ENCODE data around the gene FOLR3. TPM values are rescaled to one million over a fixed set of nuclear protein-coding genes. Genes with fewer than 3 reads are reported as not detected.
A peak's percentile ranks its signal among the peaks of the same experiment; 100 is the strongest.

The FOLR3 gene
- total RNA-seq, 1 experiment from 2014 or later: not detected

GRCh38 chr11:72112143-72112977 lies 23.2 kb upstream of the FOLR3 start, which contains the start of gene ANAPC15 (continued):
- TF ChIP-seq ZNF274 (IDR thresholded peaks at IDR 0.05; ENCODE audit: low read depth, low read length): no peak
- TF ChIP-seq TCF7L2 (IDR thresholded peaks at IDR 0.05; ENCODE audit: borderline replicate concordance, extremely low read depth, insufficient read depth, insufficient read length): peak; percentile 85
- peak; percentile 1; the same call in 1 of the 2 replicates for TF ChIP-seq ZFX (IDR thresholded peaks at IDR 0.05)
- TF ChIP-seq POLR2A (IDR thresholded peaks at IDR 0.05; ENCODE audit: borderline replicate concordance, extremely low read depth, insufficient read depth, insufficient read length): peak; percentile 94
- TF ChIP-seq ZBTB33 (IDR thresholded peaks at IDR 0.05; ENCODE audit: extremely low read depth, insufficient replicate concordance, low read length): peak; percentile 20
- peak; percentile 100 for TF ChIP-seq POLR2AphosphoS5 (IDR thresholded peaks at IDR 0.05; ENCODE audit: low read depth, low read length)
- no peak for TF ChIP-seq YY1 (IDR thresholded peaks at IDR 0.05; ENCODE audit: extremely low read depth, insufficient replicate concordance, low read depth, low read length)

- BruUV-seq (replicated peaks): TSS peak; percentile 99
- ChIA-PET RAD21 (ENCODE audit: low non-redundant PET in 1 of 2, low total read pairs in 2 of 2, uncharacterized antibody in 2 of 2, unreplicated experiment in 2 of 2) (interaction anchor here in 1 of 2 experiments (0.6 kb wide), 1 partner anchor 11 kb away, joined by 3 read pairs; no protein-coding TSS in a partner anchor), CTCF (interaction anchor here (1.0 to 1.5 kb wide), 2 partner anchors 88 to 318 kb away, joined by 4 read pairs; no protein-coding TSS in a partner anchor), POLR2A (interaction anchor here (0.9 to 1.6 kb wide), 5 partner anchors 12 to 44 kb away, joined by 3 to 6 read pairs (median 4); no protein-coding TSS in a partner anchor)
- Histone ChIP-seq H3K4me3 (replicated peaks in 1 of 2; ENCODE audit: low read depth in 1 of 2, low read length in 2 of 2) (peak overlapping the region; percentile 60 to 82), H3K9me3 (ENCODE audit: control insufficient read depth in 1 of 2, insufficient read depth in 1 of 2, low read depth in 1 of 2, low read length in 2 of 2) (no peaks in the 10 kb centered on the region), H3K4me2 (ENCODE audit: low read length) (peak overlapping the region; percentile 74), H3K4me1 (ENCODE audit: control insufficient read depth in 1 of 2, insufficient read depth in 2 of 2, low read length in 2 of 2) (peaks cover 4 to 20% of the 10 kb centered on the region in 2 experiments; a peak in 3 of 4 replicates), H3K9ac (ENCODE audit: low read length) (peak overlapping the region; percentile 83), H3K27me3 (ENCODE audit: insufficient read depth, low read length) (no peaks in the 10 kb centered on the region), H3K79me2 (ENCODE audit: insufficient read depth, low read length) (no peaks in the 10 kb centered on the region), H3K27ac (ENCODE audit: low read depth, low read length) (peak overlapping the region; percentile 76), H2AFZ (ENCODE audit: low read depth, low read length, poor library complexity, severe bottlenecking) (no peak overlapping the region), H4K20me1 (ENCODE audit: insufficient read depth) (no peaks in the 10 kb centered on the region), H3K9me2 (ENCODE audit: insufficient read depth) (no peaks in the 10 kb centered on the region), H3K36me3 (ENCODE audit: control insufficient read depth in 1 of 2, insufficient read depth in 2 of 2, low read length in 2 of 2) (no peaks in the 10 kb centered on the region)
- TF ChIP-seq ZNF274 (IDR thresholded peaks at IDR 0.05; ENCODE audit: low read depth, low read length): no peak
- no peak for TF ChIP-seq EZH2 (IDR thresholded peaks at IDR 0.05)
- no peak for TF ChIP-seq CEBPB (IDR thresholded peaks at IDR 0.05; ENCODE audit: low read depth)
- TF ChIP-seq ELF1 (IDR thresholded peaks at IDR 0.05; ENCODE audit: borderline replicate concordance, low read depth): no peak
- no peak for TF ChIP-seq CBX3 (IDR thresholded peaks at IDR 0.05; ENCODE audit: low read depth)
- TF ChIP-seq JUND (IDR thresholded peaks at IDR 0.05): no peak
- no peak for TF ChIP-seq ATF3 (IDR thresholded peaks at IDR 0.05)
- peak; percentile 29 for TF ChIP-seq ZFX (IDR thresholded peaks at IDR 0.05)
- no peak; the same call in 1 of the 2 replicates for TF ChIP-seq SIN3A (IDR thresholded peaks at IDR 0.05; ENCODE audit: low read depth)
- no peak for DNase-seq (ENCODE audit: low read depth, low spot score)
- intact Hi-C loops (cut with micrococcal nuclease): loop anchor here (1.0 to 10.0 kb wide), 2 partner anchors 10 to 322 kb away; partner anchors contain the start of genes CLPB and LAMTOR1
- peak; percentile 3 for ATAC-seq
Observed at GRCh38 chr11:72112978-72113808, 22.3 kb upstream of the FOLR3 start.

Data from HCT116 (cell line).